ENCODE data around the gene METTL17. TPM values are rescaled to one million over a fixed set of nuclear protein-coding genes. Genes with fewer than 3 reads are reported as not detected.

The METTL17 gene
- total and polyA plus RNA-seq, 10 donors = 58.9 to 119 (median 77.6) TPM

DNA sequence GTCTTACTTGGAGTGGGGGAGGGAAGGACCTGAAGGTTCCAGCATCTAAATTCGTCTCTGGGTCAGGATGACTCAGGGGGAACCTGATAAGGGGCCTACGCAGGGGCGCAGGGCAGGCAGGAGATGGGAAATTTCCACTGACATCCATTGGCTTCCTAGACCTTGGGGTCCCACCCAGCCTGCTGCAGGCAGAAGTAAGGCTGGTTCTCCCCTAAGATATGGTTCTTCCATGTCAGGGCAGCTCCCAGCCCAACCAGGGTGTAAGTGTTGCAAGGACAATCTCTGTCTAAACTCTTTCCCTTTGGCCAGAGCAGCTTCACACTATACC lies 37.2 kb downstream of the METTL17 start:
- Histone ChIP-seq H3K27me3 (replicated peaks in 1 of 7) (peaks cover 0 to 31% (median 0%) of the 10 kb centered on the region in 7 donors), H3K36me3 (peaks cover 0 to 3% (median 0%) of the 10 kb centered on the region in 6 donors), H3K27ac (peak overlapping the region in 6 of 8 donors; percentile 4 to 93 (median 87)), H3K9me3 (no peaks in the 10 kb centered on the region), H3K4me3 (no peak overlapping the region), H3K4me1 (peaks cover 8 to 49% (median 29%) of the 10 kb centered on the region in 6 donors)
- DNase-seq = no peak
- WGBS, 5 donors = 48 to 72% (median 57%) methylated on average over 3 of the region's 3 CpGs
- TF ChIP-seq POLR2A (IDR thresholded peaks at IDR 0.05) = no peak
- no peak for TF ChIP-seq POLR2AphosphoS5 (IDR thresholded peaks at IDR 0.05)
- TF ChIP-seq, protein P1, sequence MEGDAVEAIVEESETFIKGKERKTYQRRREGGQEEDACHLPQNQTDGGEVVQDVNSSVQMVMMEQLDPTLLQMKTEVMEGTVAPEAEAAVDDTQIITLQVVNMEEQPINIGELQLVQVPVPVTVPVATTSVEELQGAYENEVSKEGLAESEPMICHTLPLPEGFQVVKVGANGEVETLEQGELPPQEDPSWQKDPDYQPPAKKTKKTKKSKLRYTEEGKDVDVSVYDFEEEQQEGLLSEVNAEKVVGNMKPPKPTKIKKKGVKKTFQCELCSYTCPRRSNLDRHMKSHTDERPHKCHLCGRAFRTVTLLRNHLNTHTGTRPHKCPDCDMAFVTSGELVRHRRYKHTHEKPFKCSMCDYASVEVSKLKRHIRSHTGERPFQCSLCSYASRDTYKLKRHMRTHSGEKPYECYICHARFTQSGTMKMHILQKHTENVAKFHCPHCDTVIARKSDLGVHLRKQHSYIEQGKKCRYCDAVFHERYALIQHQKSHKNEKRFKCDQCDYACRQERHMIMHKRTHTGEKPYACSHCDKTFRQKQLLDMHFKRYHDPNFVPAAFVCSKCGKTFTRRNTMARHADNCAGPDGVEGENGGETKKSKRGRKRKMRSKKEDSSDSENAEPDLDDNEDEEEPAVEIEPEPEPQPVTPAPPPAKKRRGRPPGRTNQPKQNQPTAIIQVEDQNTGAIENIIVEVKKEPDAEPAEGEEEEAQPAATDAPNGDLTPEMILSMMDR (IDR thresholded peaks at IDR 0.05 in 8 of 11, conservative IDR thresholded peaks at IDR 0.05 in 3 of 11) = no peak
- intact Hi-C loops (cut with DNase I; ENCODE audit: low total_unique reads) = no loop called here

DNA sequence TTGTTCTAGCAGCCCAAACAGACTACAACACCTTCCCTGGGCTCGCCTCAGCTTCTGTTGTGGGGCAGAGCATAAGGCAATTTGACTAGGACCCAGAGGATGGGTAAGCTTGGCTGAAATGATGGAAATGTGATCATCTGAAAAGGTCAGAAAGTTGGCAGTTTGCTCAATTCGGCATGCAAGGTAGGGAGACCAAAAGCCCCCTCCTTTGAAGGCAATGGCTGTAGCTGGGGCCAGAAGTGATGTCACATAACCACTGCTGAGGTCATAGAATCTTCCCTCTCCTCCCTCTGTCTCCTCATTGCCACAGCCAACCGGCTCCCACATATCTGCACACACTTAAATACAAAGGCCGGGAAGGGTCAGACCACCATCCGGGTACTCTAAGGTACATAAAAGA lies 40.1 kb downstream of the METTL17 start, which contains the start of gene TPPP2:
Gene TPPP2, plus strand, starts transcription at position 301 of the 400 bp plus-strand sequence. CDS start 365 bp downstream, outside the sequence.
- Histone ChIP-seq H3K27ac (no peak within 1 kb of the TSS), H3K27me3 (replicated peaks in 1 of 7) (peaks cover 0 to 10% (median 0%) of the 10 kb centered on the region in 7 donors), H3K36me3 (no peaks in the 10 kb centered on the region), H3K4me3 (no peak within 1 kb of the TSS), H3K9me3 (no peaks in the 10 kb centered on the region), H3K4me1 (peaks cover 0 to 19% (median 4%) of the 10 kb centered on the region in 6 donors)
- TF ChIP-seq, protein P1 (IDR thresholded peaks at IDR 0.05 in 8 of 11, conservative IDR thresholded peaks at IDR 0.05 in 3 of 11) = no peak
- 91 to 98% (median 94%) methylated on average over 5 of the region's 5 CpGs for WGBS, 5 donors
- intact Hi-C loops (cut with DNase I; ENCODE audit: low total_unique reads) = no loop called here
- DNase-seq = no peak

DNA sequence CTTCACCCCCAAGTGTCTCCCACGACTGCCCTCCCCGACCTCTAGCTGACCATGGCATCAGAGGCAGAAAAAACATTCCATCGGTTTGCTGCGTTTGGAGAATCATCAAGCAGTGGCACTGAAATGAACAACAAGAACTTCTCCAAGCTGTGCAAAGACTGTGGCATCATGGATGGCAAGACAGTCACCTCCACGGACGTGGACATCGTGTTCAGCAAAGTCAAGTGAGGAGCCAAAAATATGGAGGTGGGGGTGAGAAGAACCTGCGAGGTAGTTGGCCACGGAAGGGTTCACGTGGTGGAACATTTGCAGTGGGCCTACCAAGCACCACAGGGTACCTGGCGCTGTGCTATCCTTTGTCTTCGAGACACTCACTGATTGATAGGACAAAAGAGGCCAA lies 40.8 kb downstream of the METTL17 start:
- Histone ChIP-seq H3K4me1 (peaks cover 0 to 13% (median 2%) of the 10 kb centered on the region in 6 donors), H3K9me3 (no peaks in the 10 kb centered on the region), H3K4me3 (no peak overlapping the region), H3K36me3 (no peaks in the 10 kb centered on the region), H3K27ac (no peak overlapping the region), H3K27me3 (replicated peaks in 1 of 7) (peaks cover 0 to 4% (median 0%) of the 10 kb centered on the region in 7 donors)
- TF ChIP-seq POLR2A (IDR thresholded peaks at IDR 0.05) = no peak
- TF ChIP-seq, protein P1 (IDR thresholded peaks at IDR 0.05 in 8 of 11, conservative IDR thresholded peaks at IDR 0.05 in 3 of 11) = no peak
- TF ChIP-seq POLR2AphosphoS5 (IDR thresholded peaks at IDR 0.05) = no peak
- intact Hi-C loops (cut with DNase I; ENCODE audit: low total_unique reads) = no loop called here
- DNase-seq = no peak
- WGBS, 5 donors = 85 to 94% (median 86%) methylated on average over 12 of the region's 12 CpGs

DNA sequence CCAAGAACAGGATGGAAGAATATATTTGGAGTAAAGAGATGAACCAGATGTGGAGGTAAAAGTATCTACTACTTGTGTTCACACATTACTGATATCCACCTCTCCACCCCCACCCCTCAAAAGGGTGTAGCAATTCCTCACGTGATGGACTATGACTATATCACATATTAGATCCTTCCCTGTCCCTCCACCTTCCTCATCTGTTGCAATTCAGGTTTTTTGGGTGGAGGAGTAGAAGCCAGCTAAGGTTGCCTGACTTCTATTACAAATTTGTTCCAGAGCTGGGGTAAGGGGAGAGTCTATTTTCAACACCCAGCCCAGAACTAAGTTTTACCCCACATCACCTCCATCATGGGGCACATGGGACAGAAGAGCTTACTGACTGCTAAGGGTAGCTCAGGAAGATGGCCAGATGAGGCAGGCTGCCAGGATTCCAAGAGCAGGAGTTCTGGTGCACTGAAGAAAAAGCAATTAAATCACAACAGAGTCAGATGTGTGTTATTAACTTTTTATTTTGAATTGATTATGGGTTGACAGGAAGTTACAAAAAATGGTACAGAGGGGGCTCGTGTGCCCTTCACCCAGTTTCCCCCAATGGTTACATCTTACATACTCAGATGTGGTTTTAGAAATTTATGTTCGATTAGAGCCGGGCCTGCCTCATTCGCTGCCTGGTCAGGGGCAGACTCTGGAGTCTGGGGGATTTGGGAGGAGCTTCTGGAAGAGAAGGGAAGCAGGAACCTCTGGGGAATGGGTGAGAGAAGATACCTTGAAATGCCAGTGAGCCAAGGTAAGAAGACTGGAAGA lies 42.7 kb downstream of the METTL17 start:
- no peak for TF ChIP-seq POLR2AphosphoS5 (IDR thresholded peaks at IDR 0.05)
- TF ChIP-seq, protein P1 (IDR thresholded peaks at IDR 0.05 in 8 of 11, conservative IDR thresholded peaks at IDR 0.05 in 3 of 11) = no peak
- TF ChIP-seq POLR2A (IDR thresholded peaks at IDR 0.05) = no peak
- DNase-seq = no peak
- intact Hi-C loops (cut with DNase I; ENCODE audit: low total_unique reads) = no loop called here
- H3K9me3 ChIP-seq = no peaks in the 10 kb centered on the region
- 78 to 89% (median 80%) methylated on average over 5 of the region's 5 CpGs for WGBS, 5 donors
- H3K27me3 ChIP-seq (replicated peaks in 1 of 7) = no peaks in the 10 kb centered on the region
- H3K4me3 ChIP-seq = no peak overlapping the region
- no peaks in the 10 kb centered on the region for H3K36me3 ChIP-seq
- peaks cover 0 to 2% (median 0%) of the 10 kb centered on the region in 6 donors for H3K4me1 ChIP-seq
- no peak overlapping the region for H3K27ac ChIP-seq
